SK-N-MC (cell line): ENCODE measurements around the gene FLNB.

Experiments used
- EZH2 ChIP-seq: fragments of 200-600 bp; sonication (generic); IDR thresholded peaks from one replicate; pipeline ENCODE4 v1.6.1; 2017; ENCODE audit warnings: antibody characterized with exemption
- FOXP2 ChIP-seq: optimal IDR thresholded peaks from 2 replicates; pipeline ENCODE3; 2011; ENCODE audit warnings: mild to moderate bottlenecking, moderate library complexity; ENCODE audit not compliant: insufficient read depth; ENCODE audit errors: extremely low read length, control extremely low read depth
- POLR2AphosphoS5 ChIP-seq: IDR thresholded peaks from 2 replicates; pipeline ENCODE4 v1.6.1; 2012; ENCODE audit warnings: mild to moderate bottlenecking, low read depth, low read length, borderline replicate concordance

DNA sequence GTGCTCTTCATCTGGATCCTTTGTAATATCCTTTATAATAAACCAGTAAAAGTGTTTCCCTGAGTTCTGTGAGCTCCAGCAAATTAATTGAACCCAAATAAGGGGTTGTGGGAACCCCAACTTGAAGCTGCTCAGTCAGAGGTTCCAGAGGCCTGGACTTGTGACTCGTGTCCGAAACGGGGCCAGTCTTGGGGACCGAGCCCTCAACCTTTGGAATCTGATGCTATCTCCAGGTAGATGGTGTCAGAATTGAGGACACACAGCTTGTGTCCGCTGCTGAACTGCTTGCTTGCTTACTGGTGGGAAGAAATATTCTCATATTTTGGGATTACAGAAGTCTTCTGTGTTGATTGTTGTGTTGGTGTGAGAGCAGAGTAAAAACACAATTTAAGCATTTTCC is 39.7 kb upstream of the FLNB start:
- TF ChIP-seq POLR2AphosphoS5 (no peak), EZH2 (no peak), FOXP2 (no peak)
